Dermis lymphatic vessel endothelial cell (primary cell): ENCODE data around the gene KRTAP27-1. TPM values are rescaled to one million over a fixed set of nuclear protein-coding genes. Genes with fewer than 3 reads are reported as not detected.

ENCODE experiments used
- total RNA-seq: library from RNA; depleted of rRNA; stranded (reverse); fragments of >200 nt; gene quantifications from 2 replicates; pipeline ENCODE4 v1.2.1, GENCODE V29; 2014

KRTAP27-1 gene
- not detected in 2 replicates for total RNA-seq

GRCh38 chr21:30337276-30337744, at the start of gene KRTAP27-1:
Gene KRTAP27-1 (minus strand): TSS chr21:30337694. CDS start chr21:30337668, 26 bp downstream.

GRCh38 chr21:30372139-30372770, 34.8 kb upstream of the KRTAP27-1 start, which contains the start of gene KRTAP13-2:
Gene KRTAP13-2 (minus strand): TSS chr21:30372271. CDS start chr21:30372213, 58 bp downstream.

GRCh38 chr21:30348506-30348905, 11.0 kb upstream of the KRTAP27-1 start, which contains the start of gene KRTAP23-1:
Gene KRTAP23-1 (minus strand): TSS chr21:30348606. CDS start chr21:30348606, 0 bp downstream.

GRCh38 chr21:30320215-30320614, 17.3 kb downstream of the KRTAP27-1 start, which contains the start of gene KRTAP26-1:
Gene KRTAP26-1 (minus strand): TSS chr21:30320315. CDS start chr21:30320035, 280 bp downstream.

GRCh38 chr21:30289215-30289614, 48.3 kb downstream of the KRTAP27-1 start, which contains the start of gene KRTAP25-1:
Gene KRTAP25-1 (minus strand): TSS chr21:30289514. CDS start chr21:30289490, 24 bp downstream.

Other genes starting within 250 kb of the KRTAP27-1 start
- not detected in 2 replicates for gene CLDN17, start 170.9 kb downstream of the KRTAP27-1 start, total RNA-seq
- not detected in 2 replicates for gene CLDN8, start 121.6 kb downstream of the KRTAP27-1 start, total RNA-seq
- gene KRTAP24-1, start 54.7 kb downstream of the KRTAP27-1 start, total RNA-seq = not detected in 2 replicates
- not detected in 2 replicates for gene KRTAP25-1, start 48.2 kb downstream of the KRTAP27-1 start, total RNA-seq
- gene KRTAP26-1, start 17.4 kb downstream of the KRTAP27-1 start, total RNA-seq = not detected in 2 replicates
- gene KRTAP23-1, start 10.9 kb upstream of the KRTAP27-1 start, total RNA-seq = not detected in 2 replicates
- gene KRTAP13-2, start 34.6 kb upstream of the KRTAP27-1 start, total RNA-seq = not detected in 2 replicates
- not detected in 2 replicates for gene KRTAP13-1, start 58.3 kb upstream of the KRTAP27-1 start, total RNA-seq
- not detected in 2 replicates for gene KRTAP13-3, start 88.2 kb upstream of the KRTAP27-1 start, total RNA-seq
- not detected in 2 replicates for gene KRTAP13-4, start 92.5 kb upstream of the KRTAP27-1 start, total RNA-seq
- gene KRTAP15-1, start 102.6 kb upstream of the KRTAP27-1 start, total RNA-seq = not detected in 2 replicates
- not detected in 2 replicates for gene KRTAP19-1, start 142.7 kb upstream of the KRTAP27-1 start, total RNA-seq
- gene KRTAP19-2, start 149.7 kb upstream of the KRTAP27-1 start, total RNA-seq = not detected in 2 replicates
- gene KRTAP19-3, start 154.3 kb upstream of the KRTAP27-1 start, total RNA-seq = not detected in 2 replicates
- gene KRTAP19-4, start 159.5 kb upstream of the KRTAP27-1 start, total RNA-seq = not detected in 2 replicates
- gene KRTAP19-5, start 164.4 kb upstream of the KRTAP27-1 start, total RNA-seq = not detected in 2 replicates
- gene KRTAP19-6, start 204.2 kb upstream of the KRTAP27-1 start, total RNA-seq = not detected in 2 replicates
- not detected in 2 replicates for gene KRTAP19-7, start 223.6 kb upstream of the KRTAP27-1 start, total RNA-seq